ENCODE results near the gene ZPBP2. TPM values are rescaled to one million over a fixed set of nuclear protein-coding genes. Genes with fewer than 3 reads are reported as not detected.
"Not testable (repeated sequence)": the region's sequence is repeated elsewhere in the genome, so short reads cannot be mapped to it uniquely, and the experiment has no call there.

The ZPBP2 gene
- total and polyA plus RNA-seq, 5 donors from 2014 or later: not detected

DNA sequence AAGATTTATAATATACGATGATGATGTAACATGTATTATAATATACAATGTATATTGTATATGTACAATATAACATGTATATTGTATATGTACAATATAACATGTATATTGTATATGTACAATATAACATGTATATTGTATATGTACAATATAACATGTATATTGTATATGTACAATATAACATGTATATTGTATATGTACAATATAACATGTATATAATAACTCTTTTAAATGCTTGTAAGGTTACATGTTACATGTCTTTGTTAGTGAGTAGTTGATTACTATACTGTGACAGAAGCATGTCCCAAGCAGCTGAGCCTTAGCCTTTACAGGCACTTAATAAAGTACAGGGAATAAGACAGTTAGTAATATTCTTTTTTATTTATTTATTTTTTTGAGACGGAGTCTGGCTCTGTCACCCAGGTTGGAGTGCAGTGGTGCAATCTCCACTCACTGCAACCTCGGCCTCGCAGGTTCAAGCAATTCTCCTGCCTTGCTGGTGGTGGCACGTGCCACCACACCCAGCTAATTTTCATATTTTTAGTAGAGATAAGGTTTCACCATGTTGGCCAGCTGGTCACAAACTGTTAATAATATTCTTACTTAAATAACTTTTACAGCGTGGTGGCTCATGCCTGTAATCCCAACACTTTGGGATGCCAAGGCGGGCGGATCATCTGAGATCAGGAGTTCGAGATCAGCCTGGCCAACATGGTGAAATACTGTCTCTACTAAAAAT, 11.9 kb upstream of the ZPBP2 start:
- peaks cover 24 to 61% (median 45%) of the 10 kb centered on the region in 4 donors for H3K4me1 Mint-ChIP-seq
- not testable (repeated sequence) for H3K9me3 Mint-ChIP-seq; H3K27ac Mint-ChIP-seq; ATAC-seq (ENCODE audit: low read depth in 2 of 2); H3K27me3 ChIP-seq (ENCODE audit: control insufficient read depth, insufficient read depth, low read length); H3K36me3 ChIP-seq (ENCODE audit: control insufficient read depth, insufficient read depth, low read length); DNase-seq; H3K27me3 Mint-ChIP-seq; H3K4me3 Mint-ChIP-seq; H3K27ac ChIP-seq (ENCODE audit: insufficient read depth, low read length, poor library complexity, severe bottlenecking); H3K4me3 ChIP-seq (ENCODE audit: low read depth, low read length); H3K36me3 Mint-ChIP-seq; H3K9me3 ChIP-seq (ENCODE audit: control insufficient read depth in 2 of 2, low read length in 2 of 2)
- peaks cover 16% of the 10 kb centered on the region for H3K4me1 ChIP-seq (ENCODE audit: control insufficient read depth, insufficient read depth, low read length, poor library complexity, severe bottlenecking)

DNA sequence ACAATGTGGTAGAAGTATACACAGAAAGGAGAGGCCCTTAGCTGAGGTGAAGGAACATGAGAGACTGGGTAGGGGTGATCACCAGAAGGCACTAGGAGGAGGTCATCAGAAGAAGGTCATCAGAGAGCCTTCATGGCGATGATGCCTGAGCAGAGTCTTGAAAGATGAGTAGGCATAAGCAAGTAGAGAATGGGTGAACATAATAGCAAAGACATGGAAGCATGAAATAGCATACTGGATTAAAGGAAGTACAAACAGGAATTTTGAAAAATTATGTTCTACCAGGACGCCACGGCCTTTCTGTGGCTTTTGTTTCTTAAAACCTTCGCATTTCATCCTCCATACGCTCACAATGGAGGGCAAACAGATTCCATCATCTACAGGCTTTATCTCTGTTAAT, 6.8 kb upstream of the ZPBP2 start:
- H3K9me3 Mint-ChIP-seq: no peaks in the 10 kb centered on the region
- H3K4me3 ChIP-seq (ENCODE audit: low read depth, low read length): peak overlapping the region; percentile 97
- no peaks in the 10 kb centered on the region for H3K36me3 ChIP-seq (ENCODE audit: control insufficient read depth, insufficient read depth, low read length)
- peak overlapping the region; percentile 18 to 61 (median 44) for H3K27ac Mint-ChIP-seq
- no peaks in the 10 kb centered on the region for H3K27me3 Mint-ChIP-seq
- H3K36me3 Mint-ChIP-seq: no peaks in the 10 kb centered on the region
- no peaks in the 10 kb centered on the region for H3K9me3 ChIP-seq (ENCODE audit: control insufficient read depth in 2 of 2, low read length in 2 of 2)
- DNase-seq (no peak), ATAC-seq (ENCODE audit: low read depth in 2 of 2) (no peak)
- peaks cover 54% of the 10 kb centered on the region for H3K4me1 ChIP-seq (ENCODE audit: control insufficient read depth, insufficient read depth, low read length, poor library complexity, severe bottlenecking)
- H3K27me3 ChIP-seq (ENCODE audit: control insufficient read depth, insufficient read depth, low read length): no peaks in the 10 kb centered on the region
- H3K27ac ChIP-seq (ENCODE audit: insufficient read depth, low read length, poor library complexity, severe bottlenecking): peak overlapping the region; percentile 91
- H3K4me3 Mint-ChIP-seq: peak overlapping the region; percentile 63 to 94 (median 80)
- peaks cover 33 to 71% (median 62%) of the 10 kb centered on the region in 4 donors for H3K4me1 Mint-ChIP-seq

DNA sequence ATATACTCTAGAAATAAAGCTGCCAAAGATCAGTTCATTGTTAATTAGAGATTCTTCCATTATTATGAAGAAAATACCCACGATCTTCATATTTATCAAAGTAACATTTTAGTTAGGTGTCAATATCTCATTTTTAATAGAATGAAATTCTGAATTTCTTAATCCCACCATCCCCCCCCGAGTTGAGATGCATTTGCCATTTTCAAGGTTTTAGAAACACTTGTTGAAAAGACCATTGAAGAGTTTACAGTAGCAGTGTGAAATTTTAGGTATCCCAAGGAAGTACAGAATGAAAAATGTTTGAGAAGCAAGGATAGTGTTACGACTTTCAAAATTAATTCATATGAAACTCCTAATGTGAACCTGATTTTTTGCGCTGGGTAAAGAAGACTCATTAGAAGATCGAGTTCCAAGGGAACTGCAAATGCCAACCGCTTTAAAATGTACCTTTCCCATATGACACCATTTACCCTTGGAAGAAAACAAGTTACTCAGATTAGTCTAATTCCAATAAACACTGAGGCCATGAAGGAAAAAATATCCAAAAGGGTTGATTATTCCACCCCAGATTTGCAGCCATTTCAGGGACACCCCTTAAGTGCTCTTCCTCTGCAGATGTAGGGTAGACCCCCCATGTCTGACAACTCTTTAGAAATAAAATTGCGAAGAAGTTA, 4.6 kb upstream of the ZPBP2 start:
- peak overlapping the region; percentile 95 to 98 (median 97) for H3K27ac Mint-ChIP-seq
- Histone ChIP-seq H3K4me1 (ENCODE audit: control insufficient read depth, insufficient read depth, low read length, poor library complexity, severe bottlenecking) (peaks cover 66% of the 10 kb centered on the region), H3K27me3 (ENCODE audit: control insufficient read depth, insufficient read depth, low read length) (no peaks in the 10 kb centered on the region), H3K36me3 (ENCODE audit: control insufficient read depth, insufficient read depth, low read length) (no peaks in the 10 kb centered on the region), H3K9me3 (ENCODE audit: control insufficient read depth in 2 of 2, low read length in 2 of 2) (no peaks in the 10 kb centered on the region), H3K27ac (ENCODE audit: insufficient read depth, low read length, poor library complexity, severe bottlenecking) (peak overlapping the region; percentile 91), H3K4me3 (ENCODE audit: low read depth, low read length) (peak overlapping the region; percentile 97)
- H3K4me1 Mint-ChIP-seq: peaks cover 40 to 77% (median 63%) of the 10 kb centered on the region in 4 donors
- peak in 1 of 3 donors; percentile 22 for DNase-seq
- H3K4me3 Mint-ChIP-seq: peak overlapping the region; percentile 93 to 99 (median 95)
- ATAC-seq (ENCODE audit: low read depth in 2 of 2): no peak
- no peaks in the 10 kb centered on the region for H3K36me3 Mint-ChIP-seq
- H3K27me3 Mint-ChIP-seq: no peaks in the 10 kb centered on the region
- no peaks in the 10 kb centered on the region for H3K9me3 Mint-ChIP-seq

DNA sequence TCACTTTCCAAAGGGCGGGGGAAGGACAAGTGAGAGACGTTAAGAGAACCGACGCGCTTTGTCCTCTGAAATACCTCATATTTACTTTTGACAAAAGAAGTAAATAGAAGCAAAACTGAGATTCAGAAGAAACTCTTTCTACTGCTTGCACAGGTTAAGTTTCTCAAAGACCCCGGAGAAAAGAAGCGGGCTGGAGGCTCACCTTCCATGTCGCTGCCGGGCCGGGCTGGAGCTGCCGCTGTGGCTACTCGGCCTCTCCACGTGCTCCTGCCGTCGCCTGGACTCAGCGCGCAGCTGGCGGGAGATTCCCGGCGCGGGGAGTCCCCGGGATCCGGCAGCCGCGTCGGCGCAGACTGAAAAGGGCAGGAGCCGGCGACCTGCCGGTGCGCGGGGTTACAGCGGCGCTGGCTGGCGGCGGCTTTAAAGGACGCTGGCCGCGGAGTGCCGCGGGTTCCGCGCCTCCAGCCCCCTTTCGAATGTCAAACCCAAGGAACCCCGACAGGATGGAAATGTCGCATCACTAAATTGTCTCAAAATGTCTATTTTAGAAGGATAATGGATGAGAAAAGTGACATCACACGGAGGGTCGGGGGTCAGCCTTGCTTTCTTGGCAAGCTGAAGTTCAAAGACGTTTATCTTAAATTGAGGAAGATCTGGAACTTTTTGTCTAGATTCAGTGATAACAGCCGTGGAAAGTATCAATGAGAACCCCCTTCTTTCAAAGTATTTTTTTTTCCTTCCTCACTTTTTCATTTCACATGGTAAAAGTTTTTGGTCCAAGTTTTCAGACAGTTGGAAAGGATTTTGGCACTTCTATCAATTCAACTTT, 3.9 kb upstream of the ZPBP2 start, which contains the start of gene IKZF3:
Gene IKZF3, minus strand, starts transcription at position 395 of the 829 bp plus-strand sequence. Its CDS starts 186 bp downstream, at position 209.
- peak within 1 kb of the TSS; percentile 97 for H3K4me3 ChIP-seq (ENCODE audit: low read depth, low read length)
- no peaks in the 10 kb centered on the region for H3K27me3 ChIP-seq (ENCODE audit: control insufficient read depth, insufficient read depth, low read length)
- Mint-ChIP-seq H3K27ac (peak within 1 kb of the TSS; percentile 95 to 98 (median 97)), H3K27me3 (no peaks in the 10 kb centered on the region), H3K9me3 (no peaks in the 10 kb centered on the region), H3K4me3 (peak within 1 kb of the TSS; percentile 93 to 99 (median 95)), H3K4me1 (peaks cover 40 to 75% (median 63%) of the 10 kb centered on the region in 4 donors), H3K36me3 (no peaks in the 10 kb centered on the region)
- no peaks in the 10 kb centered on the region for H3K36me3 ChIP-seq (ENCODE audit: control insufficient read depth, insufficient read depth, low read length)
- peaks cover 68% of the 10 kb centered on the region for H3K4me1 ChIP-seq (ENCODE audit: control insufficient read depth, insufficient read depth, low read length, poor library complexity, severe bottlenecking)
- DNase-seq (peak; percentile 71 to 79 (median 76)), ATAC-seq (ENCODE audit: low read depth in 2 of 2) (peak; percentile 73 to 75)
- no peaks in the 10 kb centered on the region for H3K9me3 ChIP-seq (ENCODE audit: control insufficient read depth in 2 of 2, low read length in 2 of 2)
- H3K27ac ChIP-seq (ENCODE audit: insufficient read depth, low read length, poor library complexity, severe bottlenecking): peak within 1 kb of the TSS; percentile 91

DNA sequence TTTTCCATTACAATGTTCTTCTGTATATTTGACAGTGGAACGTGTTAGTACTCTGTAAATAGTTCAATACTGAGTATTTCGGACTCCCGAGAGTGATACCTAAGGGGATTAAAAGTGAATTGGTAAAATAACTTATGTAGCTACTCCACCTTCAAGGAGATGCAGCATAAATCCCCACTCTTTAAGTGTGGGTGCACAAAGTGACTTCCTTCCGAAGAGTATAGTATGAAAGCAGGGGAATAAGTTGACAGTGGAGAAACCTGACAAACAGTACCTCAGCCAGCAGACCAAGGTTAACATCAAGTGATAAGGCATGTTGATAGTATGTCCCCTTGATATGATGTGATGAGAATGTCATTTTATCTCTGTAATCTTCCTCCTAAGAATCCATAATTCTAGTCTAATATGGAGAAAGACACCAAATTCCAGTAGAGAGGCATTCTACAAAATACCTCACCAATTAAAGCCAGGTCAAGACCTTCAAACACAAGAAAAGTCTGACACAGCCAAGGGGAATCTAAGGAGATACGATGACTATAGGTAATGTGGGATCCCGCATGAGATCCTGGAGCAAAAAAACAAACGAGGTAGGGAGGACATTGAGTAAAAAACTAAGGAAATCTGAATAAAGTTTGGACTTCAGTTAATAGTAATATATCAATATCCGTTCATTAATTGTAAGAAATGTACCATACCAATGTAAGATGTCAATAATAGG, 1.8 kb upstream of the ZPBP2 start:
- no peaks in the 10 kb centered on the region for H3K36me3 ChIP-seq (ENCODE audit: control insufficient read depth, insufficient read depth, low read length)
- peaks cover 61% of the 10 kb centered on the region for H3K4me1 ChIP-seq (ENCODE audit: control insufficient read depth, insufficient read depth, low read length, poor library complexity, severe bottlenecking)
- ATAC-seq (ENCODE audit: low read depth in 2 of 2) (no peak), DNase-seq (no peak)
- Mint-ChIP-seq H3K4me3 (peak overlapping the region; percentile 41 to 97 (median 66)), H3K27me3 (no peaks in the 10 kb centered on the region), H3K9me3 (no peaks in the 10 kb centered on the region), H3K36me3 (no peaks in the 10 kb centered on the region), H3K27ac (peak overlapping the region in 2 of 3 donors; percentile 68 to 98), H3K4me1 (peaks cover 31 to 64% (median 52%) of the 10 kb centered on the region in 4 donors)
- H3K9me3 ChIP-seq (ENCODE audit: control insufficient read depth in 2 of 2, low read length in 2 of 2): no peaks in the 10 kb centered on the region
- H3K27ac ChIP-seq (ENCODE audit: insufficient read depth, low read length, poor library complexity, severe bottlenecking): peak overlapping the region; percentile 88
- H3K4me3 ChIP-seq (ENCODE audit: low read depth, low read length): peak overlapping the region; percentile 76
- H3K27me3 ChIP-seq (ENCODE audit: control insufficient read depth, insufficient read depth, low read length): no peaks in the 10 kb centered on the region

DNA sequence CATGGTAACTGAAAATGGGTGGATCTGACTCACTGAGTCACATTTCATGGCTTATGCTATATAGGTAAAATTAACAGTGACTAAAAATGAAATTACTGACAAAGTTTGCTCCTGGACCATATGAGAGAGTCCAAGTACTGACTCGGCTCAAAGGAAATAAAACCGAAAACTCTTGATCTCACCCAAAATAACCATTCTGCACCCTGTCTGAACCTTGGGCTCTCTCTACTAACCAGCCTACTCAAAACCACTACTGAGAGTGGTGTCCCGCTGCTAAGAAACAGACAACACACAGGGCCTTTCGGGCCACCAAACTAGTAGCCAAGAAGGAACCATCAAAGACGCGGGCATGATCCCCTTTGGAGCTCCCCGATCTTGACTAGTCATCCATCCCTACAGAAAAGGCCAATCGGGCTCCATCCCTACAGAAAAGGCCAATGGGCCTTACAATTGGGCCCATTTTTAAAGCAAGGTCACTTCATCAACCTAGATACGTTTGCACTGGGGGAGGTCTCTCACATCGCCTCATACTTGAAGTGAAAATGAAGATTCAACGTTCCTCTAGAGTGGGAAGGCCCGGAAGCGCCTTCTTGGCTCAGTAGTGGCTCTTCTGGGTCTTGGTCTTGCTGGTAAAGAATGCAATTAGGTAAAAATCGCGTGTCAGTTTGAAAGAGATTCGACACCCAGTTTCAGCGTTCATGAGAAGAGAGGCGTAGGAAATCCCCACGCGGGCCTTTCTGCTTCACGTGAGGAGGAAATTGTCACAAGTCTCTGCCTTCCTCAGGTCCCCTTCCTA, 720 bp upstream of the ZPBP2 start:
- no peaks in the 10 kb centered on the region for H3K27me3 Mint-ChIP-seq
- ATAC-seq (ENCODE audit: low read depth in 2 of 2) (peak; percentile 32 to 40), DNase-seq (peak; percentile 57 to 74 (median 59))
- H3K9me3 ChIP-seq (ENCODE audit: control insufficient read depth in 2 of 2, low read length in 2 of 2): no peaks in the 10 kb centered on the region
- H3K4me3 ChIP-seq (ENCODE audit: low read depth, low read length): peak overlapping the region; percentile 76
- H3K27me3 ChIP-seq (ENCODE audit: control insufficient read depth, insufficient read depth, low read length): no peaks in the 10 kb centered on the region
- peak overlapping the region; percentile 84 to 97 (median 88) for H3K4me3 Mint-ChIP-seq
- H3K36me3 Mint-ChIP-seq: no peaks in the 10 kb centered on the region
- H3K9me3 Mint-ChIP-seq: no peaks in the 10 kb centered on the region
- peaks cover 29 to 54% (median 44%) of the 10 kb centered on the region in 4 donors for H3K4me1 Mint-ChIP-seq
- H3K4me1 ChIP-seq (ENCODE audit: control insufficient read depth, insufficient read depth, low read length, poor library complexity, severe bottlenecking): peaks cover 50% of the 10 kb centered on the region
- peak overlapping the region; percentile 88 for H3K27ac ChIP-seq (ENCODE audit: insufficient read depth, low read length, poor library complexity, severe bottlenecking)
- H3K36me3 ChIP-seq (ENCODE audit: control insufficient read depth, insufficient read depth, low read length): no peaks in the 10 kb centered on the region
- peak overlapping the region; percentile 93 to 98 (median 95) for H3K27ac Mint-ChIP-seq
